Duodenal mucosa (tissue), 2 donors: Measurements from ENCODE around the gene OR5M3.

Experiments
- H3K27ac ChIP-seq: one replicate; pipeline ENCODE4 v1.7.0; 2013; ENCODE audit warnings: low read depth, low read length
- H3K27me3 ChIP-seq, 2 donors: one replicate each; pipeline ENCODE4 v1.7.0; 2013; ENCODE audit warnings: low read length in 2 of 2, control low read depth in 1 of 2; ENCODE audit not compliant: insufficient read depth in 2 of 2, control insufficient read depth in 1 of 2
- H3K36me3 ChIP-seq, 2 donors: one replicate each; pipeline ENCODE4 v1.7.0; 2013; ENCODE audit warnings: low read length in 2 of 2, control low read depth in 1 of 2; ENCODE audit not compliant: insufficient read depth in 2 of 2, control insufficient read depth in 1 of 2
- H3K4me1 ChIP-seq, 2 donors: one replicate each; pipeline ENCODE4 v1.7.0; 2013; ENCODE audit warnings: low read length in 2 of 2, control low read depth in 1 of 2; ENCODE audit not compliant: insufficient read depth in 2 of 2, control insufficient read depth in 1 of 2
- H3K4me3 ChIP-seq, 2 donors: one replicate each; pipeline ENCODE4 v1.7.0; 2013; ENCODE audit warnings: low read length in 2 of 2, low read depth in 1 of 2
- H3K9ac ChIP-seq, 2 donors: one replicate each; pipeline ENCODE4 v1.7.0; 2013; ENCODE audit warnings: low read length in 2 of 2, low read depth in 1 of 2
- H3K9me3 ChIP-seq, 2 donors: one replicate each; pipeline ENCODE4 v1.7.0; 2013; ENCODE audit warnings: low read length in 2 of 2, control low read depth in 1 of 2; ENCODE audit not compliant: control insufficient read depth in 1 of 2

OR5M3 gene

DNA sequence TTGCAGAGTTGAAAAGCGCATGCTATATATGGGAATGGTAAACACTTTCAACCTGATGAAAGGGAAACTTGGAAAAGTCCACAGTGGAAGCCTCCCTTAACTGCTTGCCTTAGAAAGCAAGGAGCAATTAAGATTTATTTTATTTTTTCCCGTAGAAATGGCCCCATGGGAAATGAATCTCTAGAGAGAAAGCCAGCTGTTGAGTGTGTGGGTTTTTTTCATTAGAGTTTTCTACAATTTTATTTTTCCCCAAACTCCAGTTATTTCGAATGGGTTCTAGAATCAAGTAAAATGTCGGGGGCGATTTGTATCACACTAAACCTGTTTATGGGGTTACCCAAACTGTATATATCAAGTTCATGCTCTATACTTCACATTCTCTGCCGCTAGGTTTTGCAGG, at the start of gene OR5M3:
Gene OR5M3, minus strand, starts transcription at position 101 of the 400 bp plus-strand sequence. CDS start 2,855 bp downstream, outside the sequence.
- Histone ChIP-seq H3K4me1 (no peaks in the 10 kb centered on the region), H3K36me3 (no peaks in the 10 kb centered on the region), H3K27ac (no peak within 1 kb of the TSS)

GRCh38 chr11:56522008-56522407, 48.9 kb upstream of the OR5M3 start:
- no peak overlapping the region for H3K4me3 ChIP-seq
- peaks cover 0 to 3% of the 10 kb centered on the region in 2 donors for H3K9me3 ChIP-seq
- no peaks in the 10 kb centered on the region for H3K36me3 ChIP-seq
- H3K27ac ChIP-seq = no peak overlapping the region
- no peaks in the 10 kb centered on the region for H3K4me1 ChIP-seq
- no peak overlapping the region for H3K9ac ChIP-seq
- H3K27me3 ChIP-seq = no peaks in the 10 kb centered on the region

More for the DNA sequence above, at the start of gene OR5M3:
- Histone ChIP-seq H3K4me3 (no peak within 1 kb of the TSS), H3K27me3 (no peaks in the 10 kb centered on the region), H3K9ac (no peak within 1 kb of the TSS), H3K9me3 (no peaks in the 10 kb centered on the region)

- H3K4me1 ChIP-seq = no peaks in the 10 kb centered on the region
- no peaks in the 10 kb centered on the region for H3K27me3 ChIP-seq
- no peak overlapping the region for H3K9ac ChIP-seq
- peaks cover 3 to 5% of the 10 kb centered on the region in 2 donors for H3K9me3 ChIP-seq
- no peak overlapping the region for H3K27ac ChIP-seq
- H3K36me3 ChIP-seq = no peaks in the 10 kb centered on the region
- no peak overlapping the region for H3K4me3 ChIP-seq
These were observed 40.1 kb upstream of the OR5M3 start for GRCh38 chr11:56513280-56513679.

DNA sequence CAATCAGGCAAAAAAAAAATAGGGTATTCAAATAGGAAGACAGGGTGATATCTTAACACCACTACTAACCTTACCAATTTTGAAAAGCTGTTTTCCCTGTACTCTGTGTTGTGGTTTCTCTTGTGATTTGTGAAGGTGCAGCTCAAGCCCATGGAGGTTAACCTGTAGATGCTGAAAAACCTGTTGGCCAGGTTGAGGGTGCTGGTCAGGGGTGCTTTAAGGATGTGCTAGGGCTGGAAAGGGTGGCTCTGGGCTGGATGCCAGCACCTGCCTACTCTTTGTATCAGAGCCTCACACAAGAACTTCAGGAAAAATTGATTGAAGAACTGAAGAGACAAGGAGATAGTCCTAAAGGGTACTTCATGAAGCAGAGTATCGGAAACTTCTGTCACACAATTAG, 36.3 kb upstream of the OR5M3 start:
- no peak overlapping the region for H3K4me3 ChIP-seq
- no peak overlapping the region for H3K9ac ChIP-seq
- H3K9me3 ChIP-seq = peaks cover 0 to 2% of the 10 kb centered on the region in 2 donors
- H3K27me3 ChIP-seq = no peaks in the 10 kb centered on the region
- H3K4me1 ChIP-seq = no peaks in the 10 kb centered on the region
- no peak overlapping the region for H3K27ac ChIP-seq
- H3K36me3 ChIP-seq = no peaks in the 10 kb centered on the region

DNA sequence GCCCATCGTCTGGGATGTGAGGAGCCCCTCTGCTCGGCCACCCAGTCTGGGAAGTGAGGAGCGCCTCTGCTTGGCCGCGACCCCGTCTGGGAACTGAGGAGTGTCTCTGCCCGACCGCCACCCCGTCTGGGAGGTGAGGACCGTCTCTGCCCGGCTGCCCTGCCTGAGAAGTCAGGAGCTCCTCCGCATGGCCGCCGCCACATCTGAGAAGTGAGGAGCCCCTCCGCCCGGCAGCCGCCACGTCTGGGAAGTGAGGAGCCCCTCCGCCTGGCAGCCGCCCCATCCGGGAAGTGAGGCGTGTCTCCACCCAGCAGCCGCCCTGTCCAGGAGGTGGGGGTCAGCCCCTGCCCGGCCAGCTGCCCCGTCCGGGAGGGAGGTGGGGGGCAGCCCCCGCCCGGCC, 23.9 kb upstream of the OR5M3 start:
- H3K27ac ChIP-seq = no peak overlapping the region
- no peaks in the 10 kb centered on the region for H3K4me1 ChIP-seq
- H3K9me3 ChIP-seq = peaks cover 3 to 19% of the 10 kb centered on the region in 2 donors
- H3K9ac ChIP-seq = no peak overlapping the region
- no peaks in the 10 kb centered on the region for H3K27me3 ChIP-seq
- H3K4me3 ChIP-seq = no peak overlapping the region
- no peaks in the 10 kb centered on the region for H3K36me3 ChIP-seq

DNA sequence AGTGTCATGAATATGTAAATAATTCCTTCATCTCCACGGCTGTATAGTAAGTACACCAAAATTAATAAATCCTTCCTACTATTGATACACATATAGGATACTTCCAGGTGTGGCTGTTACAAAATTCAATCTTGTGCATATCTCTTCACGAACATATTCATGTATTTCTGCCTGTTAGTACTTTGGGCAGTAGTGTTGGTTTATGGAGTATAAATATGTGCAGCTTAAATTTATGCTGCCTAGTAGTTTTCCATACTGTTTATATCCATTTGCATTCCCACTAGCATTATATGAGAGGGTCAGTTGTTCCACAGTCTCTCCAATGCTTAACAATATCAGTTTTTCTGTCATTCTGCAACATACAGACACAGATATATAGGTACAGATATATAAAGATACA, 22.0 kb upstream of the OR5M3 start:
- no peak overlapping the region for H3K27ac ChIP-seq
- no peaks in the 10 kb centered on the region for H3K36me3 ChIP-seq
- no peaks in the 10 kb centered on the region for H3K4me1 ChIP-seq
- H3K9me3 ChIP-seq = peaks cover 3 to 19% of the 10 kb centered on the region in 2 donors
- no peak overlapping the region for H3K4me3 ChIP-seq
- H3K27me3 ChIP-seq = no peaks in the 10 kb centered on the region
- no peak overlapping the region for H3K9ac ChIP-seq

DNA sequence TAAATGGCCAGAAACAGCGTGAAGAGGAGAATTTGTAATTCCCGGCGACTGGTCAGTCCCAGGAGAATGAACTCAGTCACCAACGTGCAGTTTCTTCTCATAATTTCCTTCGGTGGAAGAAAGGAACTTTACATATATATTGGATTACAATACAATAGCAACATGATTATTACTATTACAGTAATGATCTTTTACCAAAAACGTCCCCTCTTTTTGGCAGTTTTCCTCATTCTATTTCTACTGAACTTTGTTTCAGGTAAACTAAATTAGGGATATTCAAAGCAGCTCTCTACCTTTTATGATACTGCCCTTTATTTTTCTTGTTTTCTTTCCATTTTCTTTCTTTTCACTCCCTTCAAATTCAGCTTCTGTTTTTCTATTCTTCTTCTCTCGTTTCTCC, 18.1 kb upstream of the OR5M3 start, which contains the start of gene OR5M8:
Gene OR5M8, minus strand, starts transcription at position 101 of the 400 bp plus-strand sequence. Its CDS starts 0 bp downstream, at position 101.
- H3K9ac ChIP-seq = no peak within 1 kb of the TSS

DNA sequence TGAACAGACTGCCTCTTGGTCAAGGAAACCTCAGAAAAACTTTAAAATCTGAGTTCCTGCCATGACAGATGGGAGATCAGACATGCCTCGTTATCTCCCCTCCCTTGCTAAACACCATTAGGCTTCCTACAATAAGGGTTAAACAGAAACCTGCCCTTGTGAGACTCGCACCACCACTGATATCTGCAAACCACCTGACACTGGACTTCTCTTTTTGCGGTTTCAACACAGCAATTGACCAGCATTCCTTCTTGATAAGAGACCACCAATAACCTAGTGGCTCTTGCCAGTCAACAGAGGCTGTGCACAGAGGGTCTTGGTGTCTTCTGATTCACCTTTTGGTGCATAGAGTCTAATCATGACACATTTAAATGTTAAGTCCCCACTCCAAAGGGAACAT, 13.6 kb upstream of the OR5M3 start:
- no peaks in the 10 kb centered on the region for H3K4me1 ChIP-seq
- no peaks in the 10 kb centered on the region for H3K27me3 ChIP-seq
- no peak overlapping the region for H3K9ac ChIP-seq
- H3K27ac ChIP-seq = no peak overlapping the region
- peaks cover 0 to 10% of the 10 kb centered on the region in 2 donors for H3K9me3 ChIP-seq
- no peaks in the 10 kb centered on the region for H3K36me3 ChIP-seq
- no peak overlapping the region for H3K4me3 ChIP-seq

More for the DNA sequence above, 18.1 kb upstream of the OR5M3 start, which contains the start of gene OR5M8:
- Histone ChIP-seq H3K27me3 (no peaks in the 10 kb centered on the region), H3K9me3 (peaks cover 8 to 10% of the 10 kb centered on the region in 2 donors), H3K36me3 (no peaks in the 10 kb centered on the region), H3K27ac (no peak within 1 kb of the TSS), H3K4me3 (no peak within 1 kb of the TSS), H3K4me1 (no peaks in the 10 kb centered on the region)

DNA sequence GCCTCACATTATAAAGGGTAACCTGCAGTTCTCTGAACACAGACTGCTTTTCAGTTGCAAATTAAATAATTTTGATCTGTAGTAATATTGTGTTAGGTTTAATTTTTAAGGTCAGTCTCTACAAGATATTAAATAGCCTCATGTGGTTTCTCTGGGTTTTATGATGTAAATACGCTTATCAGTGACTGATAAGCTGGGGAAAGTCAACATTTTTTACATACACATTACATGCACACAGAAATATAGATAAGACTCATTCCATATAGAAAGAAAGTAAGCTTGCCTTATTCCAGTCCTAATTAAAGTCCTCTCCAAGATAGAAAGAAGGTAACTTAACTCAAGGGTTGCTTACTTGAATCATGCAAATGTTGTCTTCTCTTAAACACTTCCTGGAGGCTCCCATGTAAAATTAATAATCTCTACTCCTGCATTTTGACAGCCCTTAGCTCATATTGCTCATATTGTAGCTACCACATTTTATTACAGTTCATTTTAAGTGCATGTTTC, 1.6 kb upstream of the OR5M3 start:
- H3K4me3 ChIP-seq = no peak overlapping the region
- H3K4me1 ChIP-seq = no peaks in the 10 kb centered on the region
- no peaks in the 10 kb centered on the region for H3K9me3 ChIP-seq
- H3K27me3 ChIP-seq = no peaks in the 10 kb centered on the region
- H3K27ac ChIP-seq = no peak overlapping the region
- H3K9ac ChIP-seq = no peak overlapping the region
- H3K36me3 ChIP-seq = no peaks in the 10 kb centered on the region

GRCh38 chr11:56457076-56457475, 16.1 kb downstream of the OR5M3 start:
- Histone ChIP-seq H3K9me3 (peaks cover 8 to 24% of the 10 kb centered on the region in 2 donors), H3K4me1 (no peaks in the 10 kb centered on the region), H3K4me3 (no peak overlapping the region), H3K9ac (no peak overlapping the region), H3K27me3 (no peaks in the 10 kb centered on the region), H3K27ac (no peak overlapping the region), H3K36me3 (no peaks in the 10 kb centered on the region)
